NCI-H526 treated with DMSO at 0.1 percent for 48 hours (cell line): ENCODE data around the gene MTHFR.

ENCODE experiments used
- DNase-seq: peaks from one replicate; lab custom pipeline; 2025; lab: John Stamatoyannopoulos, UW

MTHFR gene

GRCh38 chr1:11780380-11781147 lies 25.2 kb downstream of the MTHFR start:
- no peak for DNase-seq

- no peak for DNase-seq
Measured at GRCh38 chr1:11779715-11780379, 25.9 kb downstream of the MTHFR start.

- no peak for DNase-seq
Measured at GRCh38 chr1:11778844-11779623, 26.7 kb downstream of the MTHFR start.

GRCh38 chr1:11778336-11778735 lies 27.4 kb downstream of the MTHFR start:
- DNase-seq: no peak

GRCh38 chr1:11777658-11778322 lies 28.0 kb downstream of the MTHFR start:
- no peak for DNase-seq

GRCh38 chr1:11774753-11775152 lies 31.0 kb downstream of the MTHFR start:
- no peak for DNase-seq

- no peak for DNase-seq
Measured at GRCh38 chr1:11772458-11772857, 33.3 kb downstream of the MTHFR start.

GRCh38 chr1:11771481-11772043 lies 34.2 kb downstream of the MTHFR start:
- no peak for DNase-seq

GRCh38 chr1:11770011-11770410 lies 35.8 kb downstream of the MTHFR start:
- no peak for DNase-seq

- no peak for DNase-seq
Measured at GRCh38 chr1:11769274-11769673, 36.5 kb downstream of the MTHFR start.

GRCh38 chr1:11768821-11769220 lies 36.9 kb downstream of the MTHFR start:
- DNase-seq: no peak

GRCh38 chr1:11767922-11768704 lies 37.7 kb downstream of the MTHFR start:
- no peak for DNase-seq

- no peak for DNase-seq
Measured at GRCh38 chr1:11766429-11766776, 39.4 kb downstream of the MTHFR start.

GRCh38 chr1:11765661-11766428 lies 39.9 kb downstream of the MTHFR start:
- no peak for DNase-seq

GRCh38 chr1:11764519-11764918 lies 41.2 kb downstream of the MTHFR start:
- DNase-seq: no peak

GRCh38 chr1:11764115-11764514 lies 41.6 kb downstream of the MTHFR start:
- no peak for DNase-seq

- DNase-seq: no peak
Measured at GRCh38 chr1:11761988-11762406, 43.8 kb downstream of the MTHFR start, which contains the start of gene C1orf167. TSS of gene C1orf167 (plus strand) at chr1:11762193. CDS start at chr1:11764401, 2,208 bp downstream.

- DNase-seq: no peak
Measured at GRCh38 chr1:11761285-11761684, 44.5 kb downstream of the MTHFR start.

GRCh38 chr1:11759791-11760190 lies 46.0 kb downstream of the MTHFR start:
- no peak for DNase-seq

GRCh38 chr1:11757047-11757446 lies 48.7 kb downstream of the MTHFR start:
- no peak for DNase-seq
